GM18508 (cell line): Measurements from ENCODE around the gene MROH2A.
"Not testable (repeated sequence)": the region's sequence is repeated elsewhere in the genome, so short reads cannot be mapped to it uniquely, and the experiment has no call there.

Experiments
- ATAC-seq: cut with Tn5 transposase; IDR thresholded peaks from one replicate; pipeline ENCODE4 v1.9.1; 2021; ENCODE audit warnings: moderate number of reproducible peaks; ENCODE audit not compliant: insufficient read depth, unreplicated experiment

Gene MROH2A

DNA sequence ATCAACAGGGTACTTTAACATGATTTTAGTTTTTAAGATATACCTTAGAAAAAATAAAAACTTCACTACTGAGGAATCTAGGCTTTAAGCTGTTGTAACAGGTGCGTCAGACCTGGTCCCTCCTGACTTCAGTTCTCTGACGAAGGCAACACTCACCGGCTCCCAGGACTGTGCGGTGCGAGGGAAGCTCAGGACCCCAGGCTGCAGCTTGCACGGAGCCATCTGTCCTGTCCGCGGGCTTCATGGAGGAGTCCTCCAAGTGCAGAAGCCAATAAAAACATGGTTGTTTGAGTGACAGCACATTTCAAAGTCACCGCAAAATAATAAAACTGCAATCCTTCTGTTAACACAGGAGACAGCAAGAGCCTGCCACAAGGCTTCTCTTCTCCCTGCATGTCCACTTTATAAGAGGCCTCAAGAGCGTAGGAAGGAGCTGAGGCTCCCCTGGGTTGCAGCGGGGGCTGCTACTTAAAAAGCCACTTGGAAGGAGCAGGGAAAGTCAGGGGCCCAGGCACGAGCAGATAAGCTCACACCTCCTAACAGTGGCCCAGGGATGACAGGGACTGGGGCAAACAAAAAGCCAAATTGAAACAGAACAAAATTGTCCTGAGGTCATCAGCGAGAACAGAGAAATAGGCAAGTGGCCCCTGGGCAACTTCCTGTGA lies 71.6 kb downstream of the MROH2A start:
- no peak for ATAC-seq

DNA sequence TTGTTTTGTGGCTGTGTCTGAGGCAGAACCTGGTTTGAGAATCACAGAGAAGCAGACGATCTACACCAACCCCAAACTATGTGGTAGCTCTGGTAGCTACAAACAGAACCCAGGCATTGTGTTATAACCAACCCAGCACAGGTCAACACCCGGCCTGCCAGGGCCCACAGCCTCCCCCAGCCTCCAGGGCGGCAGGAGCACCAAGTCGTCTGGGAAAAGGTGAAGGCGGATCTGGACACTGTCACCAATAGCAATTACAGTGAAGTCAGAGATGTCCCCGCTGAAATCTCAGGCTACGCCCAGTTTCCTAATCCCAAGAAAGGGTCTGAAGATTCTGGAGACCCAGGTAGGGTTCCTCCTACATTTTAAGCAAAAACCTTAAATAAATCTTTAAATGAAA lies 72.6 kb downstream of the MROH2A start:
- ATAC-seq = no peak

DNA sequence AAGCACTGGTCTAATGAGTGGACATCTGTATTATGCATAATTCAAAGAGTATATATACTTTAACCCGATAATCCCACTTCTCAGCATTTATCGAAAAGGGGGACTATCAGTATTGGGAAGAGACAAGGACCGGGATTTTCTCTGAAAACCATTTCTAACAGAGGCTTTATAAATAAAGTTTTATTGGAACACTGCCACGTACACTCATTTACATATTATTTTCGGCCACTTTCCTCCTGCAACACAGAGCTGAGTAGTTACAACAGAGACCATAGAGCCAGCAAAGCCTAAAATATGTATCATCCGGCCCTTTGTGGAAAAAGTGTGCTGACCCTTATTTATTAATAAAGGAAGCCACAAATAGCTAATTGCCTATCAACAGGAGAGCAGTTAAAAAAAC lies 73.0 kb downstream of the MROH2A start:
- ATAC-seq = no peak

DNA sequence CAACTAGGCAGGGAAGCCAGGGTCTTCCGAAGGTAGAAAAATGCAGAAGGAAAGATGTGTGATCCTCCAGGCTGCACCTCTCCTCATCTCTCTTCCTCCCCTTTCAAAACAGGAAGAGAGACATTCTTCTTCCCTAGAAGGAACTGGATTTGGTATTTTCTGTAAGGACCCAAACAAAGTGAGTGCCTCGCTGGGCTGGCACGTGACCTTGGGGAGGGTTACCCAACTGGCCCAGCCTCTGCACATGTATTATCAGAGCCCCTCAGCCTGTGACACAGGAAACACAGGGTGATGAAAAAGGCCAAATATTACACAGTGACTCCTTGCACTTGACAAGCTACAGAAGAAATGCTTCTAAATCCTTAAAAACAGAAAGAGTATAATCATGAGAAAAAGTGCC lies 73.9 kb downstream of the MROH2A start:
- no peak for ATAC-seq

DNA sequence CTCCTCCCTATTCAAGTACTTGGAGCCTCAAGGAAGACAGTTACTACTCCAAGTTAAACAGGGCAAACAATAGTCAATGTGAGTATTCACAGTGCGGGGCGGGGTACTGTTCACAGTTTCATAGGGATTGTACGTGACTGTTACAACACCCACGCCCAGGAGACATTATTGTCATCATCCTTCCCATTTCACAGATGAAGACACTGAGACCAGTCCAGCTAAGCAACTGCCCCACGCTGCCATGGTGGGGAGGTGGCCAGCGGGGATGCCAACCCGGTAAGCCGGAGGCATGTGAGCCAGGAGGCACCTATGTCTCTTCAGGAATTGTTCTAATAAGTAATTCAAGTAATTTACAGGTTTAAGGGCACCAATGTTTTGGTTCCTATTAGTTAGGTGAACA lies 75.2 kb downstream of the MROH2A start:
- ATAC-seq = no peak

DNA sequence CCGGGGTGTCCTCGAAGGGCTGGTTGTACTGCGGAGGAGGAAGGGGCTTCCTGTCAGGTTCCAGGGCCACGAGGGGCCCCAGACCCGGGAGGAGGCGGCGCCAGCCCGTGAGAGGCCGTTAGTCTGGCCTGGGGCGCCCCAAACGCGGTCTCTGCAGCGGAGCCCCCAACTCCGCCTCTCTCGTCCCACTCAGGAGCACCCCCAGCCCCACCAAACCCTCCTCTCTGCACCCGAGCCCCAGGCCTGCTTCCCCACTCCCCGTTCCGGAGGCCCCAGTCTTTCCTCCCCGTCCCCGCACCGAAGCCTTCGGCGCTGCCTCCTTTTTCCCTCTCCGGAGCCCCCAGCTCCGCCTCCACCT lies 75.7 kb downstream of the MROH2A start:
- ATAC-seq = no peak

DNA sequence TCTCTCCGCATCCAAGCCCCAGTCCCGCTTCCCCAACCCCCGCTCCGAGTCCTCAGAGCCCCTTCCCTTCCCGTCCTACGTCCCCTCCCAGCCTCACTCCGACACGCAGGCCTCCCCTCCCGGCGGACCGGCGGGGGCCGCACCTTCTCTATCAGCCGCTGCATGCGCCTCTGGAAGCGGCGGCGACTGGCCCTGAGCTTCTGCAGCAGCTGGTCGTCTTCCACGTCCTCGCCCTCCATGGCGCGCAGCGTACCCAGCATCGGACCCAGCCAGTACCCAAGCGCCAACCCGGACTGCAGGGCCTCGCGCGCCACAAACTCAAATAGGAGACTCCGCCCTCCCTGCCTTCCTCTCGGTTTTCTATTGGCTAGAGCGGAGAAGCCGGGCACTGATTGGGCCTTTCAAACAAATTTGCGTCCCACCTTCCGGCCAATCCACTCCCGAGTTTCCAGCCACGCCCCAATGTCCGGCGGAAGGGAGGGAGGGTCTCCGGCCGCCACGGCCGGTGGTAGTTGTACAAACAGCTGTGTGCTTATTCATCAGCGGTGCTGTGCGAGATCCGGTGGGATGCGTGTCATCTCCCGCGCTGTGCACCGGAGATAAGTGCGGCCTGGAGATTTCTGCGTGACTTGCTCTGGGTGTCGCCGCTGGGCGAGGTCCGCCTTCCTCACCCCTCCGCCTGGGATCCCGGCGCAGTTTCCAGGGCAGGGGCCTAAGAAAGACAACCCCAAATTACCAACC lies 76.3 kb downstream of the MROH2A start, which contains the start of gene HJURP:
HJURP (minus strand) TSS at position 295 of the 741 bp plus-strand sequence; CDS start at position 260, 35 bp downstream.
- ATAC-seq = peak; percentile 84

DNA sequence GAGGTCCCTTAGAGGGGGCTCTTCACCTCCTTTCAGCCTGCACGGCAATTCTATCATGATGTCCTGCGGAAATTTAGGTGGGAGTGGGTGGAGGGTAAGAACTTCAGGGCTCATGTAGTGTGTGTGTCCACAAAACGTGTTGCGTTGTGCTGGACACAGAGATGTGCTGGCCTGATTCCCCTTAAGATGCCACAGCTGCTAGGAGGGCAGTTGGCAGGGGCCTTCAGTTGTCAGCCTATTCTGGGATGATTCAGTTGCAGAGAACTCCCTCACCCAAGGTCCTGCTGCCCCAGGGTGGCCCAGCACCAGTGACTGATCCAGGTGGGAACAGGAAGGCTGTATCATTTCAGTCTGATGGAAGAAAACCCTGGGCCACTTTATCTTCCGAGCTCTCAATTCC lies 77.2 kb downstream of the MROH2A start:
- ATAC-seq = no peak

DNA sequence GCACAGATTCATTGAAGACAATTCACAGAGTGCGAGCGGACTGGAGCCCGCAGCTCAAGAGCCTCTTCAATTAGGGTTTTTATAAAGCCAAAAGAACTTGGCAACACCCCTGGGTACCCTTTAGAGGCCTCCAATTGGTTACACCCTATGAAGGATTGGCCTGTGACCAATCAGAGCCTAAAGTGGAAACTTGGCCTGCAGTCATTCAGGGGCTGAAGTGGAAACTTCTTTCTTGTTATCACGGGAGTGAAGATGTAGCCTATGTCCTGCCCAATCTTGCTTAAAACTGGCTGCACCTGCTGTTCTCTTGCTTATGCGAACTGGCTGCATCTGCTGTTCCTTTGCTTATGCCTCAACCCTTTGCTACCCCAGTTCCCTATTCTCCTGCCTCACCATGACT lies 78.1 kb downstream of the MROH2A start:
- ATAC-seq = no peak

DNA sequence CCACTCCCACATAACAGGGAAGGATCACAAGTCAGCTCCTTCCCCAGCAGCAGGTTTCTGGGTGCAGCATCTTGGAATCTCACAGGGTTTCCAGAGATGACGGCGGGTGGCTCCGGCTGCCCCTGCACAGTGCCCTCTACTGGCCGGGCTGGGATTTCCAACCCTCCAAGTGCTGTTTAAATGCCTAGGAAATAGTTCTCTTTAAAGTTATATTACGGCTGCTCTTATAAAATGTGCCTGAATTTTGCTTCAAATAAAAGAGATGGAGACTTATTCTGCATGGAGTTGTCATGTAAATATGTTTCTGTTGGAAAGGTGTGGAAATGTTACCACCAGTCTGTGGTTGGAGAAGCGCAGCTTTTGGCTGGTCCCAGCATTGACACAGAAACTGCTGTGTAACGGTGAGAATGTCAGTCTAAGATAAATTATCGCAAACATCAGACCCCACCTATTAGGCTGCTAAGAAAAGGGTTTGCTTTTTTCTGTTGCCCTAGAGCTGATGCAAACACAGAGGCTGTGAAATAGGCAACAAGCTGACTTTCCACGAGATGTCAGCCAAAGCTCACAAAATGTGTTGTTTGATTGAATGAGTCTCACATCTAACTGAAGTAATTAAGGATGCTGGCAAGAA lies 79.5 kb downstream of the MROH2A start:
- ATAC-seq = no peak

DNA sequence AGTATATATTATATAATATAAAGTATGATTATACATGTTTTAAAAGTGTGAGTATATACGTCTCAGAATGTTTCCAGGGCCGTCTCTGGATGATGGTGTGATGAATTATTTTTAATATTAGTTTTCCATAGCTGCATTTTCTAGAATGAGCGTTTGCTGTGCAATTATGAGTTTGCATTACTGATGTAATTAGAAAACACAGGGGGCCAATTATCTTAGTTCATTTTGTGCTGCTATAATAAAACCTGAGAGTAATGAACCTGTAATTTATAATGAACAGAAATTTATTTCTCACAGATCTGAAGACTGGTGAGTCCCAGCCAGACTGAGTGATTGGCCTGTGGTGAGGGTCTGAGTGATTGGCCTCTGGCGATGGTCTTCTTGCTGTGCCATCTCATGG lies 80.2 kb downstream of the MROH2A start:
- ATAC-seq = no peak

DNA sequence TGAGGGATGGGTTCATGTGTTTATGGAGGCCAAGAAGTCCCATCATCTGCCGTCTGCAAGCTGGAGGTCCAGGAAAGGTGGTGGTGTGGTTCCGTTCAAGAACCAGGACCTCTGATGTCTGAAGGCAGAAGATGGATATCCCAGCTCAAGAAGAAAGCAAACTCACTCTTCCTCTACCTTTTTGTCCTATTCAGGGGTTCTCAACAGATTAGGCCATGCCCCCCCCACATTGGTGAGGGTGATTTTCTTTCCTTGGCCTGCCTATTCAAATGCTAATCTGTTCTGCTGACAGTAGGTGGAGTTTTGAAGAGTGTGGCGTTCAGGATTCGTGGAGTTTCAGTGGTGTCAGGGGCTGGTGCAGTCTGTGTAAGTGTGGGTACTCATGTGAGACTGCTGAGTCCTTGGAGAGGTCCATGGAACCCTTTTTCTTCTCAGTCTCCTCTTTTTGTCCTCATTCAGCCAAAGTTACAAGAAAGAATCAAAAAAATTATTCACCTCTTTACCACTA lies 84.2 kb downstream of the MROH2A start:
- ATAC-seq = no peak

DNA sequence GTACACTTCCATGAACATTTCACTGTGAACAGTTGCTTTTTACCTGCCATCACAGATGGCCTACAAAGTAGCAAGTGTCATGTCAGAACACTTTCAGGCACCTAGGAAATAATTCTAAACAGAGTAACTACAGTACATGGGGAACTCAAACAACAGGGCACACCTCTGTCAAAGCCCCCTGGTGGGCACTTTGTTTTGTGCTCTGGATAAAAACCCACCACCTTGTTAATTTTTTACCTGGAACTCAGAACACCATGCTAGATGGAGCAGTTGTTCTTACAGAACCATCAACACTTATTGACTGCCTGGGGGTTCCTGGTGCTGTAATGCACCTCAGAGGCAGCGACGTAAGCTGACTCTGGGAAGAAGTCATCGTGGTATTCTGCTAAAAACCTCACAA lies 87.7 kb downstream of the MROH2A start:
- no peak for ATAC-seq

DNA sequence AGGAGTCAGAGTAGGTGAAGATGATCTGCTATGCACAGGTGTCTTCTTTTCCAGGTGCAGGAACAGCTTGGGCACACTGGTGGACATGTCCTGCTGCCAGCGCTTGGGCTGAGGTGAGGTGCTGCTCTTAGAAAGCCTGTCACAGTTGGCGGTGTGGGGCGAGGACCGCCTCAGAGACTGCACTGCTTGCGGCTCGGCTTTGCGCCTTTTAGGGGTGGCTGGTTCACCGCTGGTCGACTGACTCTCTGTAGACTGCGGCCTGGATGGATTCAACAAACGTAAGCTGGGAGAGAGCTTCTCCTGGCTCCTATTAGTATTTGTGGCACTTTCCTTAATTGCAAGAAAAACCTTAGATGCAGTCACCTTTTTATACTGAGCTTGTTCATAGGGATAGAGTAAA lies 88.3 kb downstream of the MROH2A start:
- ATAC-seq = no peak

DNA sequence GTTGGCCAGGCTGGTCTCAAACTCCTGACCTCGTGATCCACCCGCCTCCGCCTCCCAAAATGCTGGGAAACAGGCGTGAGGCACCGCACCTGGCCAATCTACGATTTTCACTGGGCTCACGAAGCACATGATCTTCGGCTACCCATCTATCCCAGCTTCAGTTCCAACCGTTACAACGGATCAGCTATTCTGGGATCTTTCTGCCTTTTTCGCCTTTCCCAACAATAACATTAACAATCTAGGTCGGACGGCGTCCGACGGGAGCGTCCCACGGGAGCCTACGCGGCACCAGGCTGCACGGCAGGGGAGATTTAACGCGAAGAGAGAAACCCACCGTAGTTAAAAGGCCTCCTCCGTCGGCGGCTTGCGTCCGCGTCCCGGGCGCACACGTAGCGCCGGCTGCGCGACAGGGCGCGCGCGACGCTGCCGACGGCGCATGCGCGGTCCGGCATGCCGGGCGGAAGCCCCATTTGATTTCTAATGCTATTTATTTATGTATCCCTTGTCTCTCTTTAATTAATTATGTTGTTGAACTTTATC lies 89.9 kb downstream of the MROH2A start, which contains the start of gene MSL3B:
MSL3B (minus strand) TSS at position 394 of the 540 bp plus-strand sequence.
- ATAC-seq = peak; percentile 34

DNA sequence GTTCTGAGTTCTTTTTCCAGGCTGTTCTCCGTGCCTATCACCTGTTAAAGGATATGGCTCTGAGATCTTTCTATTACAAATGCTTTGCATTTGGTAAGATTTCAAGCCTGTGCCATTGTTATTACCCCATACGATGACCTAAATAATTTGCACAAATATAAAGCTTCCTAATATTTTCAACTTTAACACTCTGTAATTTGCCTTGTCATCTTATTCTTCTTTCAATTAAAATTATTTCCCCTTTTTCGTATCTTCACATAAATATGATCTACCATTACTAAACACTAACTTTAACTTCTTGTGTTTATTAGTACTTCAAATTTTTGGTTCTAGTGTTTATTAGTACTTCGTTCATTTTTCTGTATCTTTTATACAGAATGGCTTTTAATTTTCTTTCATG lies 93.3 kb downstream of the MROH2A start:
- ATAC-seq = no peak

DNA sequence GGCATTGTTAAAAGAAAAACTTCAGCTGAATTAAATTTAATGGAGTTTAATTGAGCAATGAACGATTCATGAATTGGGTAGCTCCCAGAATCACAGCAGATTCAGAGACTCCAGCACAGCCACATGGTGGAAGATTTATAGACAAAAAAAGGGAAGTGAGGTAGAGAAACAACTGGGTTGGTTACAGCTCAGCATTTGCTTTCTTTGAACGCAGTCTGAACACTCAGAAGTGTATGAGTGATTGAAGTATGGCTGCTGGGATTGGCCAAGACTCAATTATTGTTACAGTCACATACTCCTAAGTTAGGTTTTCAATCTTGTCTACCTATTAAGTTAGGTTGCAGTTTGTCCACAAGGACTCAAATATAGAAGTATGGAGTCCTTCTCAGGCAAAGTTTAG lies 94.0 kb downstream of the MROH2A start:
- not testable (repeated sequence) for ATAC-seq

DNA sequence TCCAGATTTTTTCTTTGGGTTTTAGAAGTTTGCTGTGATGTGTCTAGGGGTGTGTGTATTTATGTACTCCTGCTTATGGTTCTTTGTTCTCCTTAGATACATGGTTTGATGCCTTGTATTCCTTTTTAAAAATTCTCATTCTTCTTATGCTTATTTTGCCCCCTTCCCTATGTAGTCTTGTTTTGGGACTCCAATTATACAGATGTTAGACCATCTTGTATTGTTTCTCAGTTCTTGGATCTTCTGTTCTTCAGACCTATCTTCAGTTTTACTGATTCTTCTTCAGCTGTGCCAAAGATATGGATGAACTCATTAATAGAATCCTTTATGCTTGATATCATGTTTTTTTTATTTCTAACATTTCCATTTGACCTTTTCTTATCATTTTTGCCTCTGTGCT lies 104.2 kb downstream of the MROH2A start:
- no peak for ATAC-seq
